ENCODE data around the gene IBTK. TPM values are rescaled to one million over a fixed set of nuclear protein-coding genes. Genes with fewer than 3 reads are reported as not detected.
"Not testable (repeated sequence)": the region's sequence is repeated elsewhere in the genome, so short reads cannot be mapped to it uniquely, and the experiment has no call there.

Gene IBTK
- total and polyA plus RNA-seq, 2 experiments from 2014 or later = 14.9 to 20.2 TPM

DNA sequence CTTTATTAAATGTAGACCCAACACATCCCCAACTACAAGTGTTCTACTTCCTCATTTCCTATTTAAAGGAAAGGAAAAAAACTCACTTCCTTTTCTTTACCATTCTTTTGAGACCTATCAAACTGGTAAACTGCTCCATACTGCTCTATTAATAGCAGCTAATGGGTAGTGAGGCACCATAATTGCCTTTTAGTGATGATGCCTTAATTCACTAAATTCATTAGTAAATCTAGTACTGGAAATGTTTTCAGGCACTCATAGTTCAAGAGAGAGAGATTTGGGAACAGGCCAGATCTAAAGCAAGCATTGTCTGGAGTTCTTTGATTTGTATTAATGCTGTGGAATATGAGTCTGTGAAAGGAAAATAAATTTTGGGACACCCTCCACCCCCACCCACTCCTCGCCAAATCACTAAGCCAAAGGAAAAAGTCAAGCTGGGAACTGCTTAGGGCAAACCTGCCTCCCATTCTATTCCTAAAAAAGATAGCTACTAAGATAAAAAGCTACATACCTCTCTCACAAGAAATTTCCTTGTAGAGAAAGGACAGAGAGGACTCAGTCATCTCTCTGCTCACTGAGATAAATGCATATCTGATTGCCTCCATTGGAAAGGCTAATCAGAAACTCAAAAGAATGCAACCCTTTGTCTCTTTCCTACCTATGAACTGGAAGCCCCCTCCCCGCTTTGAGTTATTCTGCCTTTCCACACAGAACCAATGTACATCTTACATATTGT, 13.6 kb upstream of the IBTK start:
- peak in 1 of 2 donors; percentile 25 for DNase-seq (ENCODE audit: low read depth in 1 of 2, low spot score in 1 of 2)

DNA sequence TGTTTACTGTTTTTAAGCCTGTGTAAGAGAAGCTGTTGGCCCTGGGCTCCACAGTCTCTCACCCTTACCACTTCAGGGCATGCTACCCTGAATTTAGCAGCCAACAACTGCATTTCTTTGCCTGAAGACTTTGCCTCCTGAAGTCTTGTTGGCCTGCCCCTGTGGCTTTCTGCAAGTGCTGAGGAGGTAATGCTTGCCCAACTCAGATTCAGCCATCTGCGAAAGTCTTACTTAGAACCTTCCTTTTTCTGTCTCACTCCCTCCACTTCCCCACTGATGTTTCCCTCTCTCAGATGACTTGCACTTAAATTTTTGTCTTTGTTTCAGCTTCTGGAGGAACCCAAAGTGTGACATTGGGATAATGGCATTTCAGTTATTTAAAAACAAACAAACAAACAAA, 11.8 kb upstream of the IBTK start:
- DNase-seq (ENCODE audit: low read depth in 1 of 2, low spot score in 1 of 2) = no peak

More for the DNA sequence above, 13.6 kb upstream of the IBTK start:
- Histone ChIP-seq H3K27me3 (no peaks in the 10 kb centered on the region), H3K27ac (no peak overlapping the region), H3K36me3 (no peaks in the 10 kb centered on the region), H3K9me3 (ENCODE audit: low read depth) (no peaks in the 10 kb centered on the region), H3K4me3 (no peak overlapping the region), H3K4me1 (ENCODE audit: low read depth) (no peaks in the 10 kb centered on the region)
- TF ChIP-seq, protein P1, sequence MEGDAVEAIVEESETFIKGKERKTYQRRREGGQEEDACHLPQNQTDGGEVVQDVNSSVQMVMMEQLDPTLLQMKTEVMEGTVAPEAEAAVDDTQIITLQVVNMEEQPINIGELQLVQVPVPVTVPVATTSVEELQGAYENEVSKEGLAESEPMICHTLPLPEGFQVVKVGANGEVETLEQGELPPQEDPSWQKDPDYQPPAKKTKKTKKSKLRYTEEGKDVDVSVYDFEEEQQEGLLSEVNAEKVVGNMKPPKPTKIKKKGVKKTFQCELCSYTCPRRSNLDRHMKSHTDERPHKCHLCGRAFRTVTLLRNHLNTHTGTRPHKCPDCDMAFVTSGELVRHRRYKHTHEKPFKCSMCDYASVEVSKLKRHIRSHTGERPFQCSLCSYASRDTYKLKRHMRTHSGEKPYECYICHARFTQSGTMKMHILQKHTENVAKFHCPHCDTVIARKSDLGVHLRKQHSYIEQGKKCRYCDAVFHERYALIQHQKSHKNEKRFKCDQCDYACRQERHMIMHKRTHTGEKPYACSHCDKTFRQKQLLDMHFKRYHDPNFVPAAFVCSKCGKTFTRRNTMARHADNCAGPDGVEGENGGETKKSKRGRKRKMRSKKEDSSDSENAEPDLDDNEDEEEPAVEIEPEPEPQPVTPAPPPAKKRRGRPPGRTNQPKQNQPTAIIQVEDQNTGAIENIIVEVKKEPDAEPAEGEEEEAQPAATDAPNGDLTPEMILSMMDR (IDR thresholded peaks at IDR 0.05; ENCODE audit: low read depth, low read length) = no peak

DNA sequence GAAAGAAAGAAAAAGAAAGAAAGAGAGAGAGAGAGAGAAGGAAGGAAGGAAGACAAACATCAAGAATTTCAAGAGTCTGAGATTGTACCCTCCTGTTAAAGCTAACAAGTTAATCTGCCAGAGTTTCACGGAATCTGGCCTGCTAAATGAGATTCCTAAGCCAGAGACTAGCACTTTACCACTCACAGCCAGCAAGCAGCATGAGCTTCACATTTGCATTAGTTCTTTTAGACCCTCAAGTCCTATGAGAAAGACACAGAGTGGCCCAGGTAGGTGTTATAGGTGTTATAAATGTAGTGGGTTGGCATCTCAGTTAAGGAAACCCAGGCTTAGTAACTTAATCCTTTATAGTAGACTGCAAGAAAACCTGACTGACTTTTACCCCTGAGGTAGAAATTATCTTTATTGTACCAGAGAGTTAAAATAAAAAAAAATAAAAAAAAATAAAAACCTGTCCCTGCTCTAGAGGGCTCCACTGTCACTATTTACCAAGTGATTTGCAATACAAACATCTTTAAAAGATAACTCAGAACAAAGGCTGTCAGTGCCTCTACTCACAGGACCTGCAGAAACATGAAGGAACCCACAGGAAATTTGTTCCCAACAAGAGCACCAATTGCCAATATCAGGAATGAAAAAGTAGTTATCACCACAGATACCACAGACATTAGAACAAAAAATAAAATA, 9.7 kb upstream of the IBTK start:
- TF ChIP-seq, protein P1 (IDR thresholded peaks at IDR 0.05; ENCODE audit: low read depth, low read length) = peak; percentile 3
- DNase-seq (ENCODE audit: low read depth in 1 of 2, low spot score in 1 of 2) = no peak
- Histone ChIP-seq H3K4me1 (ENCODE audit: low read depth) (no peaks in the 10 kb centered on the region), H3K4me3 (no peak overlapping the region), H3K27me3 (no peaks in the 10 kb centered on the region), H3K36me3 (no peaks in the 10 kb centered on the region), H3K9me3 (ENCODE audit: low read depth) (no peaks in the 10 kb centered on the region), H3K27ac (no peak overlapping the region)

More for the DNA sequence above, 11.8 kb upstream of the IBTK start:
- Histone ChIP-seq H3K27ac (no peak overlapping the region), H3K4me1 (ENCODE audit: low read depth) (no peaks in the 10 kb centered on the region), H3K4me3 (no peak overlapping the region), H3K36me3 (no peaks in the 10 kb centered on the region), H3K27me3 (no peaks in the 10 kb centered on the region), H3K9me3 (ENCODE audit: low read depth) (no peaks in the 10 kb centered on the region)
- TF ChIP-seq, protein P1 (IDR thresholded peaks at IDR 0.05; ENCODE audit: low read depth, low read length) = no peak

DNA sequence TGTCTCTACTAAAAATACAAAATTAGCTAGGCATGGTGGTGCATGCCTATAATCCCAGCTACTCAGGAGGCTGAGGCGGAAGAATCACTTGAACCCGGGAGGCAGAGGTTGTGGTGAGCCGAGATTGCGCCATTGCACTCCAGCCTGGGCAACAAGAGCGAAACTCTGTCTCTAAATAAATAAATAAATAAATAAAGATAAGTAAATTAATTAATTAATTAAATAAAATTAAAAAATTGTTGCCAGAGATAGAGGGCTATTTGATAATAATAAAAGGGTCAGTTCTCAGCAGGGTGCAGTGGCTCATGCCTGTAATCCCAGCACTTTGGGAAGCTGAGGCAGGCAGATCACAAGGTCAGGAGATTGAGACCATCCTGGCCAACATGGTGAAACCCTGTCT, 7.2 kb upstream of the IBTK start:
- not testable (repeated sequence) for H3K9me3 ChIP-seq (ENCODE audit: low read depth); H3K27ac ChIP-seq; H3K36me3 ChIP-seq; DNase-seq (ENCODE audit: low read depth in 1 of 2, low spot score in 1 of 2); H3K27me3 ChIP-seq; H3K4me3 ChIP-seq; H3K4me1 ChIP-seq (ENCODE audit: low read depth)

DNA sequence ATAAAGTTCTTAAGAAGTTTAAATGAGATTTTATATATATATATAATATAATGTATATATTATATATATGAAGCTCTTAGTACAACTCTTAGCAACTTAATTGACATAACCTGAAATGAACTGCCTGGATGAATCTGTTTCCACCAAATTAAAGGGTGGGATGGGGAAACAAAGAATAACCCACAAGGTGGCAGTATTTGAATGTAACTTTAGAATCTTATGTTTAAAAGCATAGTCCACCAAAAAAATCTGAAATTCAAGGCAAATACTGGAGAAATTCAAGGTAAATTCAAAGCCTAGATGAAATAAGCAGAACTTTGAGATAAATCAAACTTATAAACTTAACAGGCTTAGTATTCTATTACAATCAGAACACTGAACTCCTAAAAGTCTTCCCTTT, 4.4 kb upstream of the IBTK start:
- TF ChIP-seq, protein P1 (IDR thresholded peaks at IDR 0.05; ENCODE audit: low read depth, low read length) = peak; percentile 43
- DNase-seq (ENCODE audit: low read depth in 1 of 2, low spot score in 1 of 2) = peak; percentile 54 to 68

More for the DNA sequence above, 4.4 kb upstream of the IBTK start:
- no peak overlapping the region for H3K4me3 ChIP-seq
- H3K36me3 ChIP-seq = no peaks in the 10 kb centered on the region
- peaks cover 6% of the 10 kb centered on the region for H3K4me1 ChIP-seq (ENCODE audit: low read depth)
- H3K27ac ChIP-seq = no peak overlapping the region
- H3K9me3 ChIP-seq (ENCODE audit: low read depth) = no peaks in the 10 kb centered on the region
- no peaks in the 10 kb centered on the region for H3K27me3 ChIP-seq
